HUES6 (cell line): ENCODE measurements around the gene CCDC170.
"Not testable (repeated sequence)": the region's sequence is repeated elsewhere in the genome, so short reads cannot be mapped to it uniquely, and the experiment has no call there.

Experiments used
- H3K27ac ChIP-seq: 2 replicates; pipeline ENCODE4 v1.7.0; 2013; ENCODE audit warnings: low read depth, mild to moderate bottlenecking, low read length, inconsistent platforms
- H3K27me3 ChIP-seq: 2 replicates; pipeline ENCODE4 v1.6.1; 2013; ENCODE audit warnings: low read length; ENCODE audit not compliant: control insufficient read depth, insufficient read depth
- H3K36me3 ChIP-seq: 2 replicates; pipeline ENCODE4 v1.6.1; 2013; ENCODE audit warnings: low read length; ENCODE audit not compliant: control insufficient read depth, insufficient read depth
- H3K4me1 ChIP-seq: 2 replicates; pipeline ENCODE4 v1.6.1; 2013; ENCODE audit warnings: low read length; ENCODE audit not compliant: control insufficient read depth, insufficient read depth
- H3K4me3 ChIP-seq: 2 replicates; pipeline ENCODE4 v1.5.1; 2013; ENCODE audit warnings: low read depth, low read length
- H3K9ac ChIP-seq: one replicate; pipeline ENCODE4 v1.6.1; 2013; ENCODE audit warnings: mild to moderate bottlenecking, low read length
- H3K9me3 ChIP-seq: 2 replicates; pipeline ENCODE4 v1.6.1; 2013; ENCODE audit warnings: low read depth, low read length; ENCODE audit not compliant: control insufficient read depth, insufficient read depth

The CCDC170 gene, protein sequence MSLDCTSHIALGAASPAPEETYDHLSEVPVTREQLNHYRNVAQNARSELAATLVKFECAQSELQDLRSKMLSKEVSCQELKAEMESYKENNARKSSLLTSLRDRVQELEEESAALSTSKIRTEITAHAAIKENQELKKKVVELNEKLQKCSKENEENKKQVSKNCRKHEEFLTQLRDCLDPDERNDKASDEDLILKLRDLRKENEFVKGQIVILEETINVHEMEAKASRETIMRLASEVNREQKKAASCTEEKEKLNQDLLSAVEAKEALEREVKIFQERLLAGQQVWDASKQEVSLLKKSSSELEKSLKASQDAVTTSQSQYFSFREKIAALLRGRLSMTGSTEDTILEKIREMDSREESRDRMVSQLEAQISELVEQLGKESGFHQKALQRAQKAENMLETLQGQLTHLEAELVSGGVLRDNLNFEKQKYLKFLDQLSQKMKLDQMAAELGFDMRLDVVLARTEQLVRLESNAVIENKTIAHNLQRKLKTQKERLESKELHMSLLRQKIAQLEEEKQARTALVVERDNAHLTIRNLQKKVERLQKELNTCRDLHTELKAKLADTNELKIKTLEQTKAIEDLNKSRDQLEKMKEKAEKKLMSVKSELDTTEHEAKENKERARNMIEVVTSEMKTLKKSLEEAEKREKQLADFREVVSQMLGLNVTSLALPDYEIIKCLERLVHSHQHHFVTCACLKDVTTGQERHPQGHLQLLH

DNA sequence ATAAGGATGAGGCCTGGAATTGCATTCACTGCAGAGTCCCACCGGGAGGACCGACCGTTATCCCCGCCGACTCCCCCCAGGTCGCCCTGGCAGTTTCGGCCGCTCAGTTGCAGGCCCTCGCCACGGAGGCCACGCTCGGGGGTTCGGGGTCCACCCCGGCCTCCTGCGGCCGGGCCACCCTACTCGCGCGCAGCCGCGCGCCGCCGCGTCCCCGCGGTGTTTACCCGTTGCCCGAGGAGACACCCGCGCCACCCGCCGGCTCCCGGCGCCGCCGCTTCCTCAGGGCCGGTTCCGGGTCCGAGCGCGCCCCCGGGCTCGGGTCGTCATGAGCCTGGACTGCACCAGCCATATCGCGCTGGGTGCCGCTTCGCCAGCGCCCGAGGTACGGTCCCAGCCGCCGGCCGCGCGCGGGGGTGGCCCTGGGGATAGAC is at the start of gene CCDC170:
Gene CCDC170 (plus strand): TSS at position 214 of the 431 bp plus-strand sequence. CDS start 112 bp downstream, at position 326.
- Histone ChIP-seq H3K27ac (no peak within 1 kb of the TSS), H3K9me3 (no peaks in the 10 kb centered on the region), H3K27me3 (peaks cover 43% of the 10 kb centered on the region), H3K36me3 (no peaks in the 10 kb centered on the region), H3K4me3 (peak within 1 kb of the TSS; percentile 68), H3K9ac (peak within 1 kb of the TSS; percentile 68), H3K4me1 (peaks cover 11% of the 10 kb centered on the region; the same call in 1 of the 2 replicates)

DNA sequence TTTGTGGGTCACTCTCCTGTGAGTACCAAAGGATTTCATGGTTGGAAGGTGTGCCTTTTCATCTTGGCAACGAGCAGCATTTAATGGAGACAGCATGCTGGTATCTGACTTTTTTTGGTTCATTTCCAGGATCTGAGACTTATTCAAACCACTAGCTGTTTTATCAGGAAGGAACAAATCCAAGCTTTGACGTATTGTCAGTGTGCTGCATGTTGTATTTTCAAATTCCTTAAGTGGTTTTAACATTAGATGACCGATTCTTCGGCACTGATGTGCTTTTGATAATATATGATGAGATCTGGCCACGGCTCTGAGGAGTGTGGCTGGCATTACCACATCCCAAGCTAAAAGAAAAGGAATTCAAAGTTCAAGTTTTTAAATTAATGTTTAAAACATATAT is 48.3 kb upstream of the CCDC170 start:
- Histone ChIP-seq H3K27ac (no peak overlapping the region), H3K9ac (no peak overlapping the region)

DNA sequence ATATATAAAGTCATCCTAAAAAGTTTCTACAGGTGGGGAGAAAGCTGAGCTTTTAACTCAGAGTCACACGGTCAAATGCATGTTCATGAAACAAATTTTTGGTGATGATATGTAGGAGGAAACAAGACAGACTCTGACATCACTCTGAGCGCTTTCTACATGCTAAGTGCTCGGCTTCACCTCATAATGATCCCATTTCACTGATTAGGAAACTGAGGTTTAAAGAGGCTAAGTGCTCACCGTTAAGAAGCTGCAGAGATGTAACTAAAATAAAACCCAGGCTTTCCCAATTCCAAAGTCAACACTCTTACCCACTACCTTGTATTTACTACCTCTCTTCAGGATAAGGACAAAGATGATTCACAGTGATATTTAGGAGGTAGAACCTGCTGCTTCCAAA is 46.6 kb upstream of the CCDC170 start:
- Histone ChIP-seq H3K4me1 (no peaks in the 10 kb centered on the region), H3K9me3 (no peaks in the 10 kb centered on the region), H3K36me3 (peaks cover 30% of the 10 kb centered on the region), H3K4me3 (no peak overlapping the region), H3K9ac (no peak overlapping the region), H3K27ac (no peak overlapping the region), H3K27me3 (no peaks in the 10 kb centered on the region)

More for the DNA sequence above, 48.3 kb upstream of the CCDC170 start:
- no peaks in the 10 kb centered on the region for H3K9me3 ChIP-seq
- no peaks in the 10 kb centered on the region for H3K4me1 ChIP-seq
- no peaks in the 10 kb centered on the region for H3K27me3 ChIP-seq
- no peak overlapping the region for H3K4me3 ChIP-seq
- H3K36me3 ChIP-seq: peaks cover 40% of the 10 kb centered on the region

DNA sequence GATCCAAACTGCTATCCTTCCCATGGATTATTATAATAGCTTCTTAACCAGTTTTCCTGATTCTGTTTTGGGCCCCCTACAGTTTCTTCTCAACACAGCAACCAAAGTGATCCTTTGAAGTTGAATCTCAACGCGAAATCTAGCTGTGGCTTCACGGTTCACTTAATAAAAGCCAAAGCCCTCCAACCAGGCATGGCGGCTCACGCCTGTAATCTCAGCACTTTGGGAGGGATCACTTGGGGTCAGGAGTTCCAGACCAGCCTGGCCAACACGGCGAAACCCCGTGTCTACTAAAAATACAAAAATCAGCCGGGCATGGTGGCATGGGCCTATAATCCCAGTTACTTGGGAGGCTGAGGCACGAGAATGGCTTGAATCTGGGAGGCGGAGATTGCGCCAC is 45.2 kb upstream of the CCDC170 start:
- Histone ChIP-seq H3K36me3 (peaks cover 24% of the 10 kb centered on the region), H3K4me1 (no peaks in the 10 kb centered on the region), H3K9ac (no peak overlapping the region), H3K27me3 (no peaks in the 10 kb centered on the region), H3K4me3 (no peak overlapping the region), H3K9me3 (no peaks in the 10 kb centered on the region), H3K27ac (no peak overlapping the region)

DNA sequence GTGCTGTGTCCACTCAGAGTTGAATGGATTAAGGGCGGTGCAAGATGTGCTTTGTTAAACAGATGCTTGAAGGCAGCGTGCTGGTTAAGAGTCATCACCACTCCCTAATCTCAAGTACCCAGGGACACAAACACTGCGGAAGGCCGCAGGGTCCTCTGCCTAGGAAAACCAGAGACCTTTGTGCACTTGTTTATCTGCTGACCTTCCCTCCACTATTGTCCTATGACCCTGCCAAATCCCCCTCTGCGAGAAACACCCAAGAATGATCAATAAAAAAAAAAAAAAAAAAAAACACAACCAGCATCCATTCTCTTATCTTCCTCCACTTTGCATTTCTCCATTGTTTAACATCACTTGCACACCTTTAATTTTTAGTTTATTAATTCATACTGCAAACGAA is 42.9 kb upstream of the CCDC170 start:
- not testable (repeated sequence) for H3K36me3 ChIP-seq, H3K9me3 ChIP-seq, H3K27ac ChIP-seq, H3K27me3 ChIP-seq
- Histone ChIP-seq H3K9ac (peak overlapping the region; percentile 92), H3K4me3 (peak overlapping the region; percentile 96), H3K4me1 (peaks cover 16% of the 10 kb centered on the region)

DNA sequence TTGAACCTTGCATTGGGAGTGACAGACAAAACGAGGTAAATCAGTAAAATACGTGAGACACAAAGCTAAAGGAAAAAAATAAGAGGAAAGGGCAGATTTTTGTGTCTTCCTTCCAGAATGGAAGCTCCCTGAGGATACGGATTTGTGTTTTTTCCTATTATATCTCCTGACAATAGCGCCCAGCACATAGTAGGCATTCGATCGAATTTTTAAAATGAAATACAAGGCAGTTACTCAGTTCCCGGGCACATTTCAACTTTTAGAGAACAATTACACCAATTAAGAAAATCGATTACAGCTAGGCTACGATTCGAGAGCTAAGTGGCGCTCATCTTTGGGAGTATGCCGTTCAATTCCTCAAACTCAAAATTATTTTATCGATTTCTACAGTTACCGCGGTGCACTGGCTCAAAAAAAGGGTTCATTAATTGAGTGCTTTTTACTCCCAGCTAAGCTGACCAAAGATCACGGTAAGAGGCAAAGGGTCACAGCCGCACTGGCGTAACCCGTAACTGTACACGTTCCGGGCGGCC is 42.3 kb upstream of the CCDC170 start:
- Histone ChIP-seq H3K4me3 (peak overlapping the region; percentile 96), H3K9me3 (no peaks in the 10 kb centered on the region), H3K9ac (peak overlapping the region; percentile 92), H3K27me3 (no peaks in the 10 kb centered on the region), H3K27ac (peak overlapping the region; percentile 91), H3K4me1 (peaks cover 21% of the 10 kb centered on the region), H3K36me3 (peaks cover 4% of the 10 kb centered on the region; the same call in 1 of the 2 replicates)

DNA sequence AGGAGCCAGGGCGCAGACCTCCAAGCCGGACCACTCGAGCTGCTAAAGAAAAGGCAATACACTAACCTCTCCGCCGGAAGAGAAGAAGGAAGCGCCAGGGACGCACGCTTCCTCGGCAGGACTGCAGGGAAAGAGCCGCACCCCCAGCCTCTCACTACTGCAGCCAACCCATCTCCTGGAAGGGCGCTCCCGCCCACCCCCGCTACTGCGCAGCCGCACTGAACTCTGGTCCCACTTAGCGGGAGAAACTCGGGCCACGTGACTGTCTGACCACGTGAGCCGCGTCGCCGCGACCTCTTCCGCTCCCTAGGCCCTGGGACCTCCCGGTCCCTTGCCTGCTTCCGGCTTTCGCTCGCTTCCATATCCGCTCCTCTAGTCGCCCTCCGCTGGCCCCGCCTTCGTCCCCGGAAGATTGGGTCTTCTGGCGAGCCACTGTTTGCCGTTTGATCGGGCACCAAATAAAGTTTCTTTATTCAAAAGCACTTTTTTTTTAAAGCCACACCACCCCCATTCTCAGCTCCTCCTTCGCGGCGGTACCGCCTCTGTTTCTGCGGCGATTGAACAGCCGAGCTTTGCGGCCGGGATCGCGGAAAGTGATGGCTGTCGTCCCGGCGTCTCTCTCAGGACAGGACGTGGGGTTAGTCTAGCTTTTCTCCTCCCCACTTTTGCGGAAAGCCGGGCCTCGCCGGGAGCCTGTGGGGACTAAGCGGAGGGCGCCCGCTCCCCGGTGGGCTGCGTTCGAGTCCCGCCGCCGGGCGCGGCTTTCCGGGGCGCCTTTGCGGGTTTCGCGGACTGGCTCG is 41.7 kb upstream of the CCDC170 start, which contains the start of gene RMND1:
Gene RMND1 (minus strand): TSS at position 177 of the 800 bp plus-strand sequence. CDS start 6,315 bp downstream, outside the sequence.
- Histone ChIP-seq H3K4me1 (peaks cover 28% of the 10 kb centered on the region), H3K27me3 (no peaks in the 10 kb centered on the region), H3K27ac (peak within 1 kb of the TSS; percentile 93), H3K4me3 (peak within 1 kb of the TSS; percentile 100), H3K9me3 (no peaks in the 10 kb centered on the region), H3K36me3 (peaks cover 10% of the 10 kb centered on the region), H3K9ac (peak within 1 kb of the TSS; percentile 92)

DNA sequence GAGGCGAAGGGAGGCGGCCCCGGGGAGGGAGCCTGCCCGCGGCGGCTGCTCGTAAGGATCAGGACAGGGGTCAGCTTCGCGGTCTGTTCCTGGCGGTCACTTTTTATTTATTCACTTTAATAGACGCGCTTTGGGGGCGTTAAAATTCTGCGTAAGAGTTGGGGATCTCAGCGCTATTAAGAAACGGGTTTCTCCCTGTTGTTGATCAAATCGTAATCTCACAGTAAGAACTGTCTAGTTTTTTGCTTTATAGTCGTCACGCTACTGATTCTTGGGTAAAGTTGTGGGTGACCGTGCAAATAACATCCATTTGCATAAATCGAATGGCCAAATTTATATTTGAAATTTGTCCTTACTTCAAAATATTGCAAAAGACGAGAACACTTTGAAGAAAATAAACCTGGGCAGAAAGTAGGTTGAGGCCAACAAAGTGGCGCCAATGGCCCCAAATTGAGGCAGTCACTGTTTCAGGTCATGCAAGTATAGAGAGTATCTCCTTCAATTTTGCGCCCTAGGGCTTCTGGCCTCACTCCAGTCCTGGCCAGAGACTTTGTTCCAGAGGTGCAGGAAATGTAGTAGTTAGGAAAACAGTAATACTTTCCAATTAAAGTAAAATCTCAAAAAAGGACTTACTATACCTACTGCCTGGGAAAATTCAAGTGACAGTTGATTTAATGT is 40.9 kb upstream of the CCDC170 start:
- Histone ChIP-seq H3K36me3 (peaks cover 15% of the 10 kb centered on the region), H3K4me1 (peaks cover 29% of the 10 kb centered on the region), H3K9me3 (no peaks in the 10 kb centered on the region), H3K27ac (peak overlapping the region; percentile 93), H3K27me3 (no peaks in the 10 kb centered on the region), H3K9ac (peak overlapping the region; percentile 89), H3K4me3 (peak overlapping the region; percentile 100)

DNA sequence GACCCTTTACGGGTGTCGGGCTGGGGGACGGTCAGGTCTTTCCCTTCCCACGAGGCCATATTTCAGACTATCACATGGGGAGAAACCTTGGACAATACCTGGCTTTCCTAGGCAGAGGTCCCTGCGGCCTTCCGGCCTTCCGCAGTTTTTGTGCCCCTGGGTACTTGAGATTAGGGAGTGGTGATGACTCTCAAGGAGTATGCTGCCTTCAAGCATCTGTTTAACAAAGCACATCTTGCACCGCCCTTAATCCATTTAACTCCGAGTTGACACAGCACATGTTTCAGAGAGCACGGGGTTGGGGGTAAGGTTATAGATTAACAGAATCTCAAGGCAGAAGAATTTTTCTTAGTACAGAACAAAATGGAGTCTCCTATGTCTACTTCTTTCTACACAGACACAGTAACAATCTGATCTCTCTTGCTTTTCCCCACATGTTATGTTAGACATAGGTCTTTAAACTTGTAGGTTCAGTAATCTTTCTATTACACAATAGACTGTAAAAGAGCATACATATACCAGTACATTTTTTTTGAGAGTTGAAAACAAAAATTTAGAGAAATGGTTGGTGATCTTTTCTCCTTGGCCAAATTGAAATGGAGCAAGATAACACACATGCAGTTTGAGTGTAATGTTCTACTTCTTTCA is 37.9 kb upstream of the CCDC170 start:
- H3K27ac ChIP-seq: peak overlapping the region; percentile 82; the same call in 1 of the 2 replicates
- H3K9me3 ChIP-seq, H3K27me3 ChIP-seq, H3K4me3 ChIP-seq: not testable (repeated sequence)
- peaks cover 29% of the 10 kb centered on the region for H3K4me1 ChIP-seq
- H3K9ac ChIP-seq: peak overlapping the region; percentile 66
- H3K36me3 ChIP-seq: peaks cover 44% of the 10 kb centered on the region

DNA sequence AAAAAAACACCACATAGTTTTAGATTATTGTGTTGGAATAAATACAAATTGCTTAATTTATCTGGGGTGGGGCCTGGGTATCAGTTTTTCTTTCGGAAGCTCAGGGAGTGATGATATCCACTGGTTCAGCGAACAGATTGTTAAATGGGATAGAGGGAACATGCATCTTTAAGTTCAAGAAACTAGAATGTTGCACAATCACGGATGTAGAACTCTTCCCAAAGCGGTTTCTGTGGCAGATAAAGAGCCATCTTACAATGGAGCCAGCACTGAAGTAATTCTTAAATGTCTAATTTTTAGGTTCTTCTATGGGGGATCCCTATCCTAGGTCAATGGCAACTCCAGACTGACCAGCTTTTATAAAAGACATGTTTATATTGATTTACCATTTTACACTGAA is 32.1 kb upstream of the CCDC170 start:
- H3K4me3 ChIP-seq: no peak overlapping the region
- H3K27me3 ChIP-seq: no peaks in the 10 kb centered on the region
- H3K4me1 ChIP-seq: peaks cover 6% of the 10 kb centered on the region
- H3K36me3 ChIP-seq: peaks cover 88% of the 10 kb centered on the region
- no peak overlapping the region for H3K27ac ChIP-seq
- H3K9me3 ChIP-seq: no peaks in the 10 kb centered on the region
- H3K9ac ChIP-seq: no peak overlapping the region
